ENCODE measurements around the gene PCSK6.

The PCSK6 gene

DNA sequence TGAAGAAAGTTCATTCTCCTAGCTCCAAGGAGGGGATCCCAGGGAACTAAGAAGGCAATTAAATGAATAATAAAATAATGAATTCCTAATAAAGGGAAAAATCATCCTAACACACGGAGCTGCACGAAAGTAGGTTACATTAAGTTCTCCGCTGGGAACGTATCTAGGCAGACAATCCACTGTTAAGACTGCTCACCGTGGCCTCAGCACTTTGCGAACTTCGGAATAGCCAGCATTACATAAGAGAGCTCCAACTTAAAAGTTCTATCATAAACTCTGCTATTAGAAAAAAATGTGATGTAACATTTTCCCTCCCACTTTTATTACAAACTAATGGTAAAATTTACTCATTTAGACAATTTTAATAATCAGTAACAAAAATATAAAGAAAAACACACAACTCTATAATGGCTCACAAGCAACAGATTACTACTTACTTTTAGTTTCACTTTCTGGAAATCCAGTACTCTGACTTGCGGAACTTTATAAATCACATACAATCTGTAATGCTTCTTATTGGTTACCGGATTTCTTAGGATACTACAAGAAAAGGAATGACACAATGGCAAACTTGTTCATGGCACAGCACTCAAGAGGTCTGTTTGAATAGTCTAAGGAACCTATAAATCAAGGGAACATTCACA, 202.9 kb downstream of the PCSK6 start:
- TF ChIP-seq, protein P1, sequence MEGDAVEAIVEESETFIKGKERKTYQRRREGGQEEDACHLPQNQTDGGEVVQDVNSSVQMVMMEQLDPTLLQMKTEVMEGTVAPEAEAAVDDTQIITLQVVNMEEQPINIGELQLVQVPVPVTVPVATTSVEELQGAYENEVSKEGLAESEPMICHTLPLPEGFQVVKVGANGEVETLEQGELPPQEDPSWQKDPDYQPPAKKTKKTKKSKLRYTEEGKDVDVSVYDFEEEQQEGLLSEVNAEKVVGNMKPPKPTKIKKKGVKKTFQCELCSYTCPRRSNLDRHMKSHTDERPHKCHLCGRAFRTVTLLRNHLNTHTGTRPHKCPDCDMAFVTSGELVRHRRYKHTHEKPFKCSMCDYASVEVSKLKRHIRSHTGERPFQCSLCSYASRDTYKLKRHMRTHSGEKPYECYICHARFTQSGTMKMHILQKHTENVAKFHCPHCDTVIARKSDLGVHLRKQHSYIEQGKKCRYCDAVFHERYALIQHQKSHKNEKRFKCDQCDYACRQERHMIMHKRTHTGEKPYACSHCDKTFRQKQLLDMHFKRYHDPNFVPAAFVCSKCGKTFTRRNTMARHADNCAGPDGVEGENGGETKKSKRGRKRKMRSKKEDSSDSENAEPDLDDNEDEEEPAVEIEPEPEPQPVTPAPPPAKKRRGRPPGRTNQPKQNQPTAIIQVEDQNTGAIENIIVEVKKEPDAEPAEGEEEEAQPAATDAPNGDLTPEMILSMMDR (IDR thresholded peaks at IDR 0.05; ENCODE audit: low read depth, low read length) = no peak
- DNase-seq (ENCODE audit: low read depth in 2 of 2) = no peak
- H3K4me3 ChIP-seq (replicated peaks in 1 of 2; ENCODE audit: low read depth in 2 of 2, low read length in 2 of 2) = no peak overlapping the region

DNA sequence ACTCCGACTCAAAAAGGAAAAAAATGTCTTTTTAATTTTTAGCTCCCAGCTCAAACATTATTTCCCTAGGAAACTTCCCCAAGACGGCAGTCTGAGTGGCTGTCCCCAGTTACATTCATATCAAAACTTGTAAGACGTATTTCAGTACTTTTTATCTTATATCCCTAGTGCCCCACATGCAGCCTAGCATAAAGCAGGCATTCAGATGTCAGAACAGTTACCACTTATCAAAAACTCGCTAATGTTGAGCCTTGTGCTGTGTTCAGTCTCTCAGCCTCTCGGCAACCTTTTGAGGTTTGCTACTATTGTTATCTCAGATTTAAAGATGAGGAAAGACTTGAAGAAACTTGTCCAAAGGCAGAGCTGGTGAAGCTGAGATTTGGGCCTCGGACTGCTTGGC, 205.6 kb downstream of the PCSK6 start:
- TF ChIP-seq, protein P1 (IDR thresholded peaks at IDR 0.05; ENCODE audit: low read depth, low read length) = no peak
- DNase-seq (ENCODE audit: low read depth in 2 of 2) = no peak
- H3K4me3 ChIP-seq (replicated peaks in 1 of 2; ENCODE audit: low read depth in 2 of 2, low read length in 2 of 2) = no peak overlapping the region

- H3K4me3 ChIP-seq (replicated peaks in 1 of 2; ENCODE audit: low read depth in 2 of 2, low read length in 2 of 2) = no peak overlapping the region
- TF ChIP-seq, protein P1 (IDR thresholded peaks at IDR 0.05; ENCODE audit: low read depth, low read length) = no peak
- DNase-seq (ENCODE audit: low read depth in 2 of 2) = no peak
These were observed 209.5 kb downstream of the PCSK6 start for GRCh38 chr15:101280007-101280406.

GRCh38 chr15:101277943-101278564, 211.5 kb downstream of the PCSK6 start:
- TF ChIP-seq, protein P1 (IDR thresholded peaks at IDR 0.05; ENCODE audit: low read depth, low read length) = no peak
- DNase-seq (ENCODE audit: low read depth in 2 of 2) = no peak
- H3K4me3 ChIP-seq (replicated peaks in 1 of 2; ENCODE audit: low read depth in 2 of 2, low read length in 2 of 2) = peak overlapping the region; percentile 49

DNA sequence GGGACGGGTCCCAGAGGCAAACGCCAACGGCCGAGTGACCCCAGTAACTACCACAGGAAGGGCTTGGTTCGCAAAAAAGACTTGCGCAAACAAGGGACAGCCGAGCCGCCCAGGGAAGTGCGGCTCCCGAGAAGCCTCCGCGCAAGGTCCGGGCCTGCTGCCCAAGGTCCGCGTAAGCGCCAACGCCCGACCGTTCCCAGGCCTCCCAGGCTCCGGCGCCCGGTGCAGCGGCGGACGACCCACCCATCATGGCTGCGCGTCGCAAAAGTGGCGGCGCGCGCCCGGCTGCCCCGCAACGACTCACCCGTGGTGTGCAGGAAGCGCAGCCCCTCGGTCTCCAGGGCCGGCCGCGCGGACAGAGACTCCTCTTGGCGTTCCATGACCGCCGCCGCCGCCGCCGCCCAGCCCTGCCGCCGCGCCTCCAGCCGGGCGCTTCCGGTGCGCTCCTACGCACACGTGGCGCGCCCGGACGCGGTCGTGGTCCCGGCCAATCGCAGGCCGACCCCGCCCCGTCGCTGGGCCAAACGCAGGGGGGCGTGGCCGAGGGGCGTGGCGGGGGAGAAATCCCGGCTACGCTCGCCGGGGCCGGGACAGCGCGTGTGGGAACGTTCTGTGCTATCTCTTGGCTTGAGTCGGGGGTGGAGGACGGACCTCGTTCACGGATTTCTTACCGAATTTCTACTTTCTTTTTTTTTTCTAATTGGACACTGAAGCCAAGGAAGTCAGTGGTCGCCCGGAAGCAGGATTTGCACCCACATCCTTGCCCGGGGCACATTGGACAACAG, 212.3 kb downstream of the PCSK6 start, which contains the start of gene SELENOS:
SELENOS (minus strand) TSS at position 448 of the 785 bp plus-strand sequence; CDS start at position 380, 68 bp downstream.
- TF ChIP-seq, protein P1 (IDR thresholded peaks at IDR 0.05; ENCODE audit: low read depth, low read length) = no peak
- DNase-seq (ENCODE audit: low read depth in 2 of 2) = peak; percentile 88 to 95
- H3K4me3 ChIP-seq (replicated peaks in 1 of 2; ENCODE audit: low read depth in 2 of 2, low read length in 2 of 2) = peak within 1 kb of the TSS; percentile 77 to 93

DNA sequence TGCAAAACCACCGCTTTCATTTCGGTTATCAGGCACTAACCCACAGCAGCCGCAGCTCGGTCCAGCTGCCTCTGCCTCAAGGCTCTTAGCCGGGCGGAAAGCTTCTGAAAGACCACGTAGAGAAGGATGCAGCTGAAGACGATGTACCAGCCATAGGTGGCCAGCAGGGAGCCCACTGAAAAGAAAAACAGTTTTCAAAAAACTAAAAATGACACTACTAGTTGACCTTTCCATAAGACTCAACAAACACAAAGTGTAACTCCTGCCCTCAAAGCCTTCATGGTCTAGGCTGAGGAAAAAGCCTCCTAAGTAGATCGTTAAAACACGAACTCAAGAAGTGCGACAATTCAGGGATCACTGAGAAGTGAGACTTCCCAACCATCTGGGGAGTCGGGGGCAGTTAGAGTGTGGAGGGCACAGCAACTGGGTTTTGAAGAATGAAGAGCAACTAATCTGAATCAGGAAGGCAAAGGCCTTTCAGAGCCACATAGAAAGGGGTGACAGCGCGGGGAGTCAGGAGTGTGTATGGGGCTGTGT, 212.9 kb downstream of the PCSK6 start:
- H3K4me3 ChIP-seq (replicated peaks in 1 of 2; ENCODE audit: low read depth in 2 of 2, low read length in 2 of 2) = peak overlapping the region; percentile 77 to 93
- DNase-seq (ENCODE audit: low read depth in 2 of 2) = peak; percentile 52 to 57
- TF ChIP-seq, protein P1 (IDR thresholded peaks at IDR 0.05; ENCODE audit: low read depth, low read length) = peak; percentile 41

Measured in cardiac fibroblast (primary cell).